H1 (cell line): ENCODE measurements around the gene RNF212. TPM values are rescaled to one million over a fixed set of nuclear protein-coding genes. Genes with fewer than 3 reads are reported as not detected.

ENCODE experiments used
- CTCF ChIA-PET: fragments of 300-600 bp; sonication (Branson Sonifier 250); formaldehyde crosslinking; loops from one replicate; lab custom pipeline; 2021; ENCODE audit not compliant: partially characterized antibody; lab: Charles Lee
- POLR2A ChIA-PET: fragments of 300-600 bp; sonication (Branson Sonifier 250); formaldehyde crosslinking; loops from one replicate; lab custom pipeline; 2021; ENCODE audit warnings: inconsistent platforms; ENCODE audit not compliant: partially characterized antibody; lab: Charles Lee
- DNase-seq, 2 experiments: peaks; one replicate each; pipeline versions ENCODE4 v3.0.0 to v3.0.0-alpha.2; 2010 to 2022; ENCODE audit warnings: low spot score in 2 of 2, low read depth in 1 of 2, mixed read lengths in 1 of 2
- FAIRE-seq: peaks from 2 replicates; lab custom pipeline; 2011; peaks lifted over from hg19 to GRCh38; lab: Jason Lieb, UNC
- H2AFZ ChIP-seq: 2 replicates; pipeline ENCODE4 v1.8.1; 2012; ENCODE audit warnings: low read length, inconsistent platforms
- H2AK5ac ChIP-seq: 2 replicates; pipeline ENCODE4 v1.6.1; 2013; ENCODE audit warnings: low read depth, low read length
- H2BK120ac ChIP-seq: replicated peaks from 2 replicates; pipeline ENCODE3; 2013; ENCODE audit warnings: low read depth, low read length, inconsistent platforms
- H2BK12ac ChIP-seq: 2 replicates; pipeline ENCODE4 v1.6.1; 2013; ENCODE audit warnings: low read depth, low read length
- H2BK15ac ChIP-seq: 2 replicates; pipeline ENCODE4 v1.6.1; 2013; ENCODE audit warnings: low read length
- H2BK20ac ChIP-seq: 2 replicates; pipeline ENCODE4 v1.6.1; 2013; ENCODE audit warnings: low read length
- H2BK5ac ChIP-seq: 2 replicates; pipeline ENCODE4 v1.6.1; 2013; ENCODE audit warnings: low read depth, low read length
- H3K14ac ChIP-seq: 2 replicates; pipeline ENCODE4 v1.6.1; 2013; ENCODE audit warnings: inconsistent platforms; ENCODE audit not compliant: insufficient read length
- H3K18ac ChIP-seq: 2 replicates; pipeline ENCODE4 v1.6.1; 2013; ENCODE audit warnings: low read length; ENCODE audit errors: extremely low read depth
- H3K23ac ChIP-seq: 2 replicates; pipeline ENCODE4 v1.6.1; 2013; ENCODE audit warnings: inconsistent platforms; ENCODE audit not compliant: insufficient read length
- H3K23me2 ChIP-seq: 2 replicates; pipeline ENCODE4 v1.6.1; 2013; ENCODE audit warnings: low read depth, low read length
- H3K27ac ChIP-seq: 2 replicates; pipeline ENCODE4 v1.6.1; 2011; ENCODE audit warnings: low read depth, low read length, inconsistent platforms
- H3K27me3 ChIP-seq, 4 experiments: replicated peaks in 1 of 4; 1 replicate in 1 of 4; 2 replicates in 3 of 4; pipeline versions ENCODE4 v1.6.1 to v1.8.1; 2011 to 2013; ENCODE audit warnings: low read length in 3 of 4, mild to moderate bottlenecking in 3 of 4, inconsistent platforms in 2 of 4, mixed read lengths in 2 of 4, moderate library complexity in 1 of 4; ENCODE audit not compliant: control insufficient read depth in 3 of 4, insufficient read depth in 3 of 4; ENCODE audit errors: extremely low read depth in 1 of 4
- H3K36me3 ChIP-seq, 4 experiments: 2 replicates each; pipeline versions ENCODE4 v1.6.1 to v1.8.1; 2011 to 2013; ENCODE audit warnings: mild to moderate bottlenecking in 4 of 4, low read length in 3 of 4, moderate library complexity in 2 of 4, control low read depth in 1 of 4, inconsistent platforms in 1 of 4; ENCODE audit not compliant: insufficient read depth in 4 of 4, control insufficient read depth in 2 of 4
- H3K4ac ChIP-seq: replicated peaks from 2 replicates; pipeline ENCODE3; 2013; ENCODE audit warnings: low read length, low read depth, mixed read lengths, inconsistent platforms; ENCODE audit not compliant: insufficient read length
- H3K4me1 ChIP-seq, 4 experiments: replicated peaks in 1 of 4; 1 replicate in 1 of 4; 2 replicates in 3 of 4; pipeline versions ENCODE4 v1.6.1 to v1.8.1; 2011 to 2013; ENCODE audit warnings: low read length in 3 of 4, inconsistent platforms in 2 of 4, mixed read lengths in 1 of 4; ENCODE audit not compliant: insufficient read depth in 4 of 4, control insufficient read depth in 3 of 4
- H3K4me2 ChIP-seq, 2 experiments: 2 replicates each; pipeline versions ENCODE4 v1.6.1 to v1.8.1; 2011 to 2013; ENCODE audit warnings: low read depth in 2 of 2, low read length in 2 of 2, control low read depth in 1 of 2, inconsistent platforms in 1 of 2, mild to moderate bottlenecking in 1 of 2; ENCODE audit not compliant: insufficient read depth in 1 of 2
- H3K4me3 ChIP-seq, 4 experiments: fragments of 200-600, 300-600 bp in 1 of 4; sonication (generic), shearing (Covaris generic), sonication (Bioruptor Twin) in 1 of 4; 2 replicates each; pipeline versions ENCODE4 v1.5.1 to v1.8.1; 2011 to 2016; ENCODE audit warnings: low read length in 4 of 4, low read depth in 3 of 4, control low read depth in 2 of 4, inconsistent platforms in 2 of 4, mild to moderate bottlenecking in 2 of 4, mixed read lengths in 1 of 4, moderate library complexity in 1 of 4; ENCODE audit not compliant: insufficient read depth in 2 of 4; ENCODE audit errors: extremely low read depth in 1 of 4
- H3K56ac ChIP-seq: replicated peaks from 2 replicates; pipeline ENCODE3; 2013; ENCODE audit warnings: low read depth, mild to moderate bottlenecking, mixed read lengths, low read length, inconsistent platforms; ENCODE audit not compliant: insufficient read length
- H3K79me1 ChIP-seq: 2 replicates; pipeline ENCODE4 v1.6.1; 2013; ENCODE audit warnings: low read depth, low read length, control low read depth
- H3K79me2 ChIP-seq, 2 experiments: 2 replicates each; pipeline versions ENCODE4 v1.6.1 to v1.8.1; 2012 to 2013; ENCODE audit warnings: low read length in 2 of 2, mild to moderate bottlenecking in 2 of 2, inconsistent platforms in 1 of 2; ENCODE audit not compliant: insufficient read depth in 2 of 2, control insufficient read depth in 1 of 2
- H3K9ac ChIP-seq, 4 experiments: replicated peaks in 1 of 4; 1 replicate in 1 of 4; 2 replicates in 3 of 4; pipeline versions ENCODE4 v1.6.1 to v1.8.1; 2011 to 2013; ENCODE audit warnings: low read depth in 3 of 4, low read length in 3 of 4, control low read depth in 2 of 4, mild to moderate bottlenecking in 2 of 4, moderate library complexity in 2 of 4, inconsistent platforms in 1 of 4; ENCODE audit errors: extremely low read depth in 1 of 4
- H3K9me3 ChIP-seq, 2 experiments: 2 replicates each; pipeline versions ENCODE4 v1.6.1 to v1.8.1; 2012 to 2013; ENCODE audit warnings: mild to moderate bottlenecking in 2 of 2, moderate library complexity in 2 of 2, control low read depth in 1 of 2, inconsistent platforms in 1 of 2, low read depth in 1 of 2, low read length in 1 of 2, mixed read lengths in 1 of 2; ENCODE audit not compliant: insufficient read depth in 2 of 2
- H4K20me1 ChIP-seq, 2 experiments: replicated peaks in 1 of 2; 2 replicates each; pipeline versions ENCODE3 to v1.8.1; 2011 to 2013; ENCODE audit warnings: inconsistent platforms in 2 of 2, low read length in 2 of 2, mild to moderate bottlenecking in 1 of 2; ENCODE audit not compliant: insufficient read depth in 2 of 2, control insufficient read depth in 1 of 2
- H4K5ac ChIP-seq: 2 replicates; pipeline ENCODE4 v1.6.1; 2013; ENCODE audit warnings: low read length, low read depth, mixed read lengths, inconsistent platforms; ENCODE audit not compliant: insufficient read length
- H4K8ac ChIP-seq: 2 replicates; pipeline ENCODE4 v1.8.0; 2013; ENCODE audit warnings: mild to moderate bottlenecking, moderate library complexity, low read length, inconsistent platforms; ENCODE audit not compliant: insufficient read depth; ENCODE audit errors: extremely low read depth
- H4K91ac ChIP-seq: replicated peaks from 2 replicates; pipeline ENCODE3; 2013; ENCODE audit warnings: low read length, mixed read lengths, inconsistent platforms; ENCODE audit not compliant: insufficient read length
- E2F6 ChIP-seq: IDR thresholded peaks from 2 replicates; pipeline ENCODE4 v1.6.1; 2012; ENCODE audit warnings: inconsistent platforms
- FOSL1 ChIP-seq: IDR thresholded peaks from 2 replicates; pipeline ENCODE4 v1.6.1; 2011; ENCODE audit warnings: mild to moderate bottlenecking, low read depth, low read length, moderate library complexity; ENCODE audit not compliant: insufficient read depth
- KDM1A ChIP-seq: fragments of 200-600, 300-600 bp; sonication (generic); IDR thresholded peaks from 2 replicates; pipeline ENCODE4 v1.7.1; 2016; ENCODE audit warnings: mild to moderate bottlenecking, low read length, borderline replicate concordance
- NANOG ChIP-seq: IDR thresholded peaks from 2 replicates; pipeline ENCODE4 v1.6.1; 2011; ENCODE audit warnings: low read length, low read depth, mild to moderate bottlenecking, inconsistent platforms; ENCODE audit not compliant: insufficient read depth, poor library complexity, severe bottlenecking
- POLR2A ChIP-seq, 2 experiments: IDR thresholded peaks; 1 replicate in 1 of 2; 2 replicates in 1 of 2; pipeline ENCODE4 v1.6.1; 2011; ENCODE audit warnings: low read depth in 2 of 2, low read length in 2 of 2, mild to moderate bottlenecking in 2 of 2; ENCODE audit errors: control extremely low read depth in 1 of 2
- SIX5 ChIP-seq: IDR thresholded peaks from 2 replicates; pipeline ENCODE4 v1.6.1; 2011; ENCODE audit warnings: mild to moderate bottlenecking, low read depth, low read length
- SRF ChIP-seq: IDR thresholded peaks from 2 replicates; pipeline ENCODE4 v1.6.1; 2011; ENCODE audit warnings: mild to moderate bottlenecking, low read depth, low read length, moderate library complexity
- TAF7 ChIP-seq: optimal IDR thresholded peaks from 2 replicates; pipeline ENCODE3; 2011; ENCODE audit warnings: low read depth, mild to moderate bottlenecking, inconsistent platforms, low read length, moderate library complexity, borderline replicate concordance
- TCF12 ChIP-seq: IDR thresholded peaks from 2 replicates; pipeline ENCODE4 v1.6.1; 2011; ENCODE audit warnings: low read depth, mild to moderate bottlenecking, low read length
- USF2 ChIP-seq: IDR thresholded peaks from 2 replicates; pipeline ENCODE4 v1.6.1; 2011; ENCODE audit warnings: low read length, improper control_type of control experiment
- WGBS, 2 experiments: shearing (Covaris generic) in 1 of 2; methylation state at CpG; one replicate each; pipeline versions ENCODE4 v1.1.6 to v1.1.7; 2013 to 2015; ENCODE audit warnings: low lambda C conversion rate in 2 of 2, mixed read lengths in 2 of 2, inconsistent platforms in 1 of 2, low coverage in 1 of 2, missing lambda C conversion rate in 1 of 2; ENCODE audit not compliant: insufficient replicate concordance in 2 of 2, insufficient coverage in 1 of 2, insufficient read length in 1 of 2; ENCODE audit errors: extremely low coverage in 1 of 2, missing lambda C conversion rate in 1 of 2; 5-methylcytosine and 5-hydroxymethylcytosine counted together
- polyA plus RNA-seq, 7 experiments: library from polyadenylated mRNA; depleted of rRNA in 3 of 7; stranded (reverse) in 5 of 7; unstranded in 2 of 7; fragments of >200 nt in 5 of 7; fragments of 200-250 nt in 2 of 7; gene quantifications; 1 replicate in 5 of 7; 2 replicates in 1 of 7; 4 replicates in 1 of 7; pipeline versions ENCODE4 v1.2.1 to v1.2.3, GENCODE V29; 2011 to 2013; ENCODE audit warnings: missing spikeins in 2 of 7, mixed read lengths in 2 of 7
- total RNA-seq: library from RNA; stranded (reverse); fragmentation: NEBNext Ultra II Directional; extraction: Animal tissue kit (Norgen Biotek cat#: 25700); gene quantifications from 2 replicates; pipeline ENCODE4 v1.2.1, GENCODE V29; 2021

RNF212 gene
- total and polyA plus RNA-seq, 2 of the 8 experiments (the other 6 are each of a cell fraction or from before 2014, with no cell fraction given) = 3.4 to 5.4 TPM

GRCh38 chr4:1109898-1110506, 3.4 kb downstream of the RNF212 start:
- Histone ChIP-seq H3K79me1 (no peaks in the 10 kb centered on the region), H2BK20ac (no peak overlapping the region), H3K36me3 (no peaks in the 10 kb centered on the region), H2BK120ac (no peak overlapping the region), H4K5ac (no peak overlapping the region), H3K23ac (no peak overlapping the region), H3K56ac (no peak overlapping the region), H4K8ac (no peak overlapping the region), H3K14ac (no peak overlapping the region), H3K4me3 (no peak overlapping the region), H3K4ac (no peak overlapping the region), H4K20me1 (no peaks in the 10 kb centered on the region), H2AFZ (no peak overlapping the region), H2BK12ac (no peak overlapping the region), H3K4me2 (no peak overlapping the region), H2BK15ac (no peak overlapping the region), H3K4me1 (peaks cover 0 to 6% (median 2%) of the 10 kb centered on the region in 4 experiments; a peak in 1 of 7 replicates), H3K79me2 (no peaks in the 10 kb centered on the region), H3K9me3 (no peaks in the 10 kb centered on the region; a peak in 1 of 4 replicates), H4K91ac (no peak overlapping the region), H2AK5ac (no peak overlapping the region), H3K27ac (no peak overlapping the region), H3K23me2 (peaks cover 4% of the 10 kb centered on the region; the same call in 1 of the 2 replicates), H3K27me3 (peaks cover 6 to 21% (median 16%) of the 10 kb centered on the region in 4 experiments), H3K9ac (no peak overlapping the region), H3K18ac (no peak overlapping the region), H2BK5ac (no peak overlapping the region)
- no peak for DNase-seq
- POLR2A ChIA-PET = no interaction called here
- WGBS, 2 experiments = 77% methylated on average over 8 of the region's 8 CpGs; no CpG with 5 or more reads in 1 of the 2 experiments
- FAIRE-seq = no peak
- CTCF ChIA-PET = interaction anchor here (1.1 kb wide), 2 partner anchors 21 to 158 kb away, joined by 3 to 5 read pairs; no protein-coding TSS in a partner anchor
- TF ChIP-seq KDM1A (no peak), E2F6 (no peak), SRF (no peak), SIX5 (no peak), TCF12 (no peak), FOSL1 (no peak), USF2 (no peak), NANOG (no peak), TAF7 (no peak), POLR2A (IDR thresholded peaks at IDR 0.05; ENCODE audit: control extremely low read depth in 1 of 2, low read depth in 2 of 2, low read length in 2 of 2) (no peak)
